Ishikawa (cell line): ENCODE measurements around the gene PRDM16.

Experiments
- CEBPB ChIP-seq: IDR thresholded peaks from 2 replicates; pipeline ENCODE4 v1.6.1; 2012
- CREB1 ChIP-seq: IDR thresholded peaks from 2 replicates; pipeline ENCODE4 v1.6.1; 2012; ENCODE audit warnings: low read depth
- EGR1 ChIP-seq: IDR thresholded peaks from 2 replicates; pipeline ENCODE4 v1.6.1; 2012
- EP300 ChIP-seq: IDR thresholded peaks from 2 replicates; pipeline ENCODE4 v1.6.1; 2012; ENCODE audit warnings: borderline replicate concordance
- FOXM1 ChIP-seq: IDR thresholded peaks from 2 replicates; pipeline ENCODE4 v1.6.1; 2012; ENCODE audit warnings: low read depth, borderline replicate concordance
- MAX ChIP-seq: IDR thresholded peaks from 2 replicates; pipeline ENCODE4 v1.6.1; 2012
- NFIC ChIP-seq: IDR thresholded peaks from 2 replicates; pipeline ENCODE4 v1.6.1; 2012
- RAD21 ChIP-seq: IDR thresholded peaks from 2 replicates; pipeline ENCODE4 v1.6.1; 2012; ENCODE audit warnings: low read depth
- TAF1 ChIP-seq: IDR thresholded peaks from 2 replicates; pipeline ENCODE4 v1.6.1; 2012; ENCODE audit warnings: low read depth, mild to moderate bottlenecking
- TCF12 ChIP-seq: IDR thresholded peaks from 2 replicates; pipeline ENCODE4 v1.6.1; 2012; ENCODE audit warnings: low read depth
- TEAD4 ChIP-seq: IDR thresholded peaks from 2 replicates; pipeline ENCODE4 v1.6.1; 2012
- YY1 ChIP-seq: IDR thresholded peaks from 2 replicates; pipeline ENCODE4 v1.6.1; 2012; ENCODE audit warnings: low read depth
- ZBTB7A ChIP-seq: IDR thresholded peaks from 2 replicates; pipeline ENCODE4 v1.6.1; 2012; ENCODE audit warnings: low read depth
- TF ChIP-seq, protein P1 (sequence below): IDR thresholded peaks from 2 replicates; pipeline ENCODE4 v1.6.1; 2012; ENCODE audit warnings: low read depth, mild to moderate bottlenecking
- TF ChIP-seq, protein P2 (sequence below): IDR thresholded peaks from 2 replicates; pipeline ENCODE4 v1.6.1; 2012

The PRDM16 gene

GRCh38 chr1:3442331-3442730, 373.3 kb downstream of the PRDM16 start:
- TF ChIP-seq NFIC (no peak), RAD21 (no peak), TAF1 (no peak), TEAD4 (no peak), EP300 (no peak), TCF12 (no peak), ZBTB7A (no peak), FOXM1 (no peak), CREB1 (no peak), MAX (no peak), CEBPB (no peak), YY1 (no peak), EGR1 (no peak)
- TF ChIP-seq, protein P1, sequence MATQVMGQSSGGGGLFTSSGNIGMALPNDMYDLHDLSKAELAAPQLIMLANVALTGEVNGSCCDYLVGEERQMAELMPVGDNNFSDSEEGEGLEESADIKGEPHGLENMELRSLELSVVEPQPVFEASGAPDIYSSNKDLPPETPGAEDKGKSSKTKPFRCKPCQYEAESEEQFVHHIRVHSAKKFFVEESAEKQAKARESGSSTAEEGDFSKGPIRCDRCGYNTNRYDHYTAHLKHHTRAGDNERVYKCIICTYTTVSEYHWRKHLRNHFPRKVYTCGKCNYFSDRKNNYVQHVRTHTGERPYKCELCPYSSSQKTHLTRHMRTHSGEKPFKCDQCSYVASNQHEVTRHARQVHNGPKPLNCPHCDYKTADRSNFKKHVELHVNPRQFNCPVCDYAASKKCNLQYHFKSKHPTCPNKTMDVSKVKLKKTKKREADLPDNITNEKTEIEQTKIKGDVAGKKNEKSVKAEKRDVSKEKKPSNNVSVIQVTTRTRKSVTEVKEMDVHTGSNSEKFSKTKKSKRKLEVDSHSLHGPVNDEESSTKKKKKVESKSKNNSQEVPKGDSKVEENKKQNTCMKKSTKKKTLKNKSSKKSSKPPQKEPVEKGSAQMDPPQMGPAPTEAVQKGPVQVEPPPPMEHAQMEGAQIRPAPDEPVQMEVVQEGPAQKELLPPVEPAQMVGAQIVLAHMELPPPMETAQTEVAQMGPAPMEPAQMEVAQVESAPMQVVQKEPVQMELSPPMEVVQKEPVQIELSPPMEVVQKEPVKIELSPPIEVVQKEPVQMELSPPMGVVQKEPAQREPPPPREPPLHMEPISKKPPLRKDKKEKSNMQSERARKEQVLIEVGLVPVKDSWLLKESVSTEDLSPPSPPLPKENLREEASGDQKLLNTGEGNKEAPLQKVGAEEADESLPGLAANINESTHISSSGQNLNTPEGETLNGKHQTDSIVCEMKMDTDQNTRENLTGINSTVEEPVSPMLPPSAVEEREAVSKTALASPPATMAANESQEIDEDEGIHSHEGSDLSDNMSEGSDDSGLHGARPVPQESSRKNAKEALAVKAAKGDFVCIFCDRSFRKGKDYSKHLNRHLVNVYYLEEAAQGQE = no peak
- TF ChIP-seq, protein P2, sequence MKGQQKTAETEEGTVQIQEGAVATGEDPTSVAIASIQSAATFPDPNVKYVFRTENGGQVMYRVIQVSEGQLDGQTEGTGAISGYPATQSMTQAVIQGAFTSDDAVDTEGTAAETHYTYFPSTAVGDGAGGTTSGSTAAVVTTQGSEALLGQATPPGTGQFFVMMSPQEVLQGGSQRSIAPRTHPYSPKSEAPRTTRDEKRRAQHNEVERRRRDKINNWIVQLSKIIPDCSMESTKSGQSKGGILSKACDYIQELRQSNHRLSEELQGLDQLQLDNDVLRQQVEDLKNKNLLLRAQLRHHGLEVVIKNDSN = no peak

DNA sequence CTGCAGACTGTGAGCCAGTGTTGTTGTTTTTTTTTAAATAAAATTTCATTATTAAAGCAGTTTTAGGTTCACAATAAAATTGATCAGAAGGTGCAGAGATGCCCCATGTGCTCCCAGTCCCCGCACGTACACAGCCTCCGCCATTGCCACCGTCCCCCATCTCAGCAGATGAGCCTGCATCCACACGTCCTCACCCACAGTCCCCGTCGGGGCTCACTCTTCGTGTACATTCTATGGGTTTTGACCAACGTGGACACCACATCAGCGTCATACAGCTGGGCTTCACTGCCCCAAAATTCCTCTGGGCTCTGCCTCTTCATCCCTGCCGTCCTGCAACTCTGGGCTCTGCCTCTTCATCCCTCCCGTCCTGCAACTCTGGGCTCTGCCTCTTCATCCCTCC, 373.9 kb downstream of the PRDM16 start:
- TF ChIP-seq CEBPB = no peak

DNA sequence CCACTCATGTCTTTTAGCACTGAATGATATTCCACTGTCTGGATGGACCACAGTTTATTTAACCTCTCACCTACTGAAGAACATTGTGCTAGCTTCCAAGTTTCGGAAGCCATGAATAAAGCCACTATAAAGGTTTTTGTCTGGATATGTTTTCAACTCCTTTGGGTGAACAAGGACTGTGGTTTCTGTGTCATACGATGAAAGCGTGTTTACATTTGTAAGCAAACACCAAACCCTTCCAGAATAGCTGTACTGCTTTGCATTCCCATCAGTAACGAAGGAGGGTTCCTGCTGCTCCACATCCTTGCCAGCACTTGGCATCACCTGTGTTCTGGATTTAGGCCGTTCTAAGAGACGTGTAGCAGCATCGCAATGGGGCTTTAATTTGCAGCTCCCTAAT, 374.8 kb downstream of the PRDM16 start:
- TF ChIP-seq, protein P2 = no peak
- TF ChIP-seq TCF12 = no peak

DNA sequence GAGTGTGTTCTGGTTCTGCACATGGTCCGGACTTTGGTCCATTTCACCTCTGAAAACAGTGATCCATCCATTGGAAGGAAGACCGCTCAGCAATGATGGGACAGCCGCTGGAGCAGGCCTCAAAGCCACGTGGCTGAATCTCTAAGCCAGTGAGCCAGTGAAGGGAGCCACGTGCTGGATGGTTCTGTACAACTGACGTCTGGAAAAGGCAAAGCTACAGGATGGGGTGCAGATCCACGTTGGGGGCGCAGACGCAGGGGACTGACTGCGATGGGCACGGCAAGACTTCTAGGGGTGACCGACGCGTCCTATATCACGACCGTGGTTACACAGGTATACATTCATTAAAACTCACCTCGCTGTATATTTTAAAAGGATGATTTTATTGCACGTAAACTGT, 375.3 kb downstream of the PRDM16 start:
- TF ChIP-seq TCF12 = no peak
- TF ChIP-seq FOXM1 = no peak
- TF ChIP-seq TAF1 = no peak
- no peak for TF ChIP-seq EGR1
- no peak for TF ChIP-seq CEBPB
- TF ChIP-seq CREB1 = no peak
- TF ChIP-seq, protein P2 = no peak
- no peak for TF ChIP-seq NFIC
- TF ChIP-seq RAD21 = no peak
- TF ChIP-seq TEAD4 = no peak
- TF ChIP-seq MAX = no peak
- TF ChIP-seq YY1 = no peak
- no peak for TF ChIP-seq ZBTB7A

GRCh38 chr1:3444736-3445135, 375.7 kb downstream of the PRDM16 start:
- TF ChIP-seq TCF12 = no peak
- no peak for TF ChIP-seq EP300
- TF ChIP-seq, protein P1 = no peak

GRCh38 chr1:3450202-3450863, 381.3 kb downstream of the PRDM16 start:
- TF ChIP-seq MAX (no peak), TCF12 (no peak), YY1 (no peak), CEBPB (no peak), CREB1 (no peak), EGR1 (no peak), EP300 (no peak), ZBTB7A (no peak), TEAD4 (no peak), RAD21 (no peak), FOXM1 (no peak), NFIC (no peak), TAF1 (no peak)
- TF ChIP-seq, protein P2 = no peak
- TF ChIP-seq, protein P1 = no peak
